ENCODE measurements around the gene SGCD.

GRCh38 chr5:156393980-156394379 is 67.0 kb downstream of the SGCD start:
- TF ChIP-seq CTCF (conservative IDR thresholded peaks at IDR 0.05; ENCODE audit: low read depth, low read length) (no peak), POLR2A (IDR thresholded peaks at IDR 0.05; ENCODE audit: low read depth, low read length) (no peak)

All from IMR-90 (cell line).